Endothelial cell of umbilical vein (primary cell): ENCODE data around the gene TFB2M. TPM values are rescaled to one million over a fixed set of nuclear protein-coding genes. Genes with fewer than 3 reads are reported as not detected.

ENCODE experiments used
- BruUV-seq: library from RNA; stranded (reverse); fragments of 400-500 nt; replicated peaks from 2 replicates; lab custom pipeline; 2021; lab: Mats Ljungman, UMichigan
- CTCF ChIA-PET: fragments of 300-600, 350-600 bp; sonication (Branson Sonifier 250); formaldehyde crosslinking; loops from one replicate; lab custom pipeline; 2021; ENCODE audit warnings: antibody characterized with exemption, inconsistent platforms; lab: Charles Lee
- POLR2A ChIA-PET: fragments of 300-600, 350-600 bp; sonication (Branson Sonifier 250); formaldehyde crosslinking; loops from one replicate; lab custom pipeline; 2021; ENCODE audit warnings: antibody characterized with exemption, inconsistent platforms; lab: Charles Lee
- DNase-seq: peaks from one replicate; pipeline ENCODE4 v3.0.0-alpha.2; 2011; ENCODE audit warnings: low read depth, low spot score
- FAIRE-seq: peaks from 2 replicates; lab custom pipeline; 2011; peaks lifted over from hg19 to GRCh38; lab: Jason Lieb, UNC
- H2AFZ ChIP-seq: 2 replicates; pipeline ENCODE4 v1.6.0; 2012; ENCODE audit warnings: low read depth, low read length, control low read depth, inconsistent platforms
- H3K27ac ChIP-seq: 2 replicates; pipeline ENCODE4 v1.5.1; 2011; ENCODE audit warnings: low read depth, mild to moderate bottlenecking, control low read depth, low read length, moderate library complexity; ENCODE audit not compliant: insufficient read depth
- H3K27me3 ChIP-seq, 2 experiments: 2 replicates each; pipeline versions ENCODE4 v1.6.0 to v1.6.1; 2011; ENCODE audit warnings: low read length in 2 of 2, mixed read lengths in 1 of 2; ENCODE audit not compliant: control insufficient read depth in 2 of 2, insufficient read depth in 2 of 2
- H3K36me3 ChIP-seq, 2 experiments: 2 replicates in 1 of 2; 3 replicates in 1 of 2; pipeline ENCODE4 v1.5.1; 2011; ENCODE audit warnings: low read length in 2 of 2, mild to moderate bottlenecking in 1 of 2, moderate library complexity in 1 of 2; ENCODE audit not compliant: control insufficient read depth in 2 of 2, insufficient read depth in 2 of 2; ENCODE audit errors: extremely low read depth in 1 of 2
- H3K4me1 ChIP-seq: 3 replicates; pipeline ENCODE4 v1.5.1; 2011; ENCODE audit warnings: mild to moderate bottlenecking, low read length; ENCODE audit not compliant: control insufficient read depth, insufficient read depth; ENCODE audit errors: extremely low read depth
- H3K4me2 ChIP-seq: 2 replicates; pipeline ENCODE4 v1.6.1; 2011; ENCODE audit warnings: low read length, control low read depth, mixed read lengths; ENCODE audit not compliant: insufficient read depth
- H3K4me3 ChIP-seq, 3 experiments: fragments of 200-600 bp in 1 of 3; sonication (generic), shearing (Covaris generic) in 1 of 3; replicated peaks in 1 of 3; 2 replicates each; pipeline ENCODE4 v1.5.1; 2011 to 2016; ENCODE audit warnings: control low read depth in 3 of 3, low read length in 3 of 3, mild to moderate bottlenecking in 2 of 3, inconsistent platforms in 1 of 3, low read depth in 1 of 3, moderate library complexity in 1 of 3; ENCODE audit not compliant: insufficient read depth in 1 of 3
- H3K79me2 ChIP-seq: 2 replicates; pipeline ENCODE4 v1.6.0; 2012; ENCODE audit warnings: low read length, inconsistent platforms; ENCODE audit not compliant: control insufficient read depth, insufficient read depth
- H3K9ac ChIP-seq: replicated peaks from 2 replicates; pipeline ENCODE3; 2011; ENCODE audit warnings: low read length, control low read depth; ENCODE audit not compliant: insufficient read depth; ENCODE audit errors: extremely low read depth
- H3K9me1 ChIP-seq: replicated peaks from 3 replicates; pipeline ENCODE4 v1.6.0; 2011; ENCODE audit warnings: mild to moderate bottlenecking, low read length; ENCODE audit not compliant: control insufficient read depth, insufficient read depth; ENCODE audit errors: extremely low read depth
- H3K9me3 ChIP-seq: replicated peaks from 2 replicates; pipeline ENCODE4 v1.5.1; 2012; ENCODE audit warnings: low read length, inconsistent platforms; ENCODE audit not compliant: control insufficient read depth, insufficient read depth
- H4K20me1 ChIP-seq: replicated peaks from 2 replicates; pipeline ENCODE3; 2011; ENCODE audit warnings: mild to moderate bottlenecking, low read length; ENCODE audit not compliant: control insufficient read depth, insufficient read depth; ENCODE audit errors: extremely low read depth
- EZH2 ChIP-seq: IDR thresholded peaks from 2 replicates; pipeline ENCODE4 v1.6.1; 2012; ENCODE audit warnings: borderline replicate concordance, low read depth, mild to moderate bottlenecking, moderate library complexity, low read length, inconsistent platforms; ENCODE audit not compliant: severe bottlenecking
- FOS ChIP-seq: IDR thresholded peaks from 2 replicates; pipeline ENCODE4 v1.6.1; 2011; ENCODE audit warnings: mild to moderate bottlenecking, low read length, moderate library complexity, borderline replicate concordance; ENCODE audit not compliant: insufficient read depth
- GATA2 ChIP-seq: IDR thresholded peaks from 2 replicates; pipeline ENCODE4 v1.7.0; 2011; ENCODE audit warnings: low read depth, mild to moderate bottlenecking, moderate library complexity, mixed read lengths, low read length; ENCODE audit not compliant: insufficient read length, insufficient read depth
- JUN ChIP-seq: IDR thresholded peaks from 2 replicates; pipeline ENCODE4 v1.6.1; 2011; ENCODE audit warnings: borderline replicate concordance, low read depth; ENCODE audit not compliant: insufficient read length, insufficient read depth
- MAX ChIP-seq: IDR thresholded peaks from 2 replicates; pipeline ENCODE4 v1.6.1; 2011; ENCODE audit not compliant: insufficient read depth, insufficient read length
- MYC ChIP-seq: IDR thresholded peaks from one replicate; pipeline ENCODE4 v1.6.1; 2011; ENCODE audit warnings: mild to moderate bottlenecking, low read depth, low read length
- POLR2A ChIP-seq: IDR thresholded peaks from 2 replicates; pipeline ENCODE4 v1.6.1; 2012; ENCODE audit warnings: low read depth, mild to moderate bottlenecking, control low read depth, low read length
- POLR2AphosphoS5 ChIP-seq: IDR thresholded peaks from 2 replicates; pipeline ENCODE4 v1.6.1; 2012; ENCODE audit warnings: low read depth, mild to moderate bottlenecking, control low read depth, low read length, moderate library complexity; ENCODE audit not compliant: insufficient read depth
- dilution Hi-C: fragments of 300-500 bp; cut with MboI; formaldehyde crosslinking; loops from one replicate; pipeline ENCODE4 v1.15.0; 2019; ENCODE audit warnings: low sequenced_read_pairs; ENCODE audit not compliant: extremely low pct_ligation_motif_present
- intact Hi-C: fragments of 100-400 bp; cut with micrococcal nuclease; formaldehyde crosslinking; loops from one replicate; pipeline ENCODE4 v1.10.0; 2022
- polyA plus RNA-seq, 4 experiments: library from polyadenylated mRNA; depleted of rRNA in 3 of 4; stranded (reverse) in 3 of 4; unstranded in 1 of 4; fragments of >200 nt; gene quantifications; 2 replicates each; pipeline versions ENCODE4 v1.2.1 to v1.2.3, GENCODE V29; 2011 to 2012; ENCODE audit warnings: missing spikeins in 1 of 4
- total RNA-seq: library from RNA; stranded (reverse); gene quantifications from 2 replicates; pipeline ENCODE4 v1.2.3, GENCODE V29; 2021

TFB2M gene
- total and polyA plus RNA-seq, 2 donors (not counting 3 experiments of a cell fraction or from before 2014, with no cell fraction given): 8.4 to 14.8 TPM

GRCh38 chr1:246591958-246592357, 25.9 kb upstream of the TFB2M start:
- Histone ChIP-seq H2AFZ (no peak overlapping the region), H3K4me2 (no peak overlapping the region), H3K9me3 (no peaks in the 10 kb centered on the region), H3K9me1 (no peaks in the 10 kb centered on the region), H4K20me1 (no peaks in the 10 kb centered on the region), H3K9ac (no peak overlapping the region), H3K27me3 (no peaks in the 10 kb centered on the region), H3K36me3 (no peaks in the 10 kb centered on the region), H3K4me1 (peaks cover 18% of the 10 kb centered on the region), H3K4me3 (no peak overlapping the region), H3K27ac (no peak overlapping the region), H3K79me2 (peaks cover 19% of the 10 kb centered on the region)
- ChIA-PET CTCF (interaction anchor here (0.9 to 1.2 kb wide), 2 partner anchors 9 to 16 kb away, joined by 3 to 4 read pairs; no protein-coding TSS in a partner anchor), POLR2A (no interaction called here)
- no peak for FAIRE-seq
- no peak for TF ChIP-seq MAX
- no peak for TF ChIP-seq FOS
- TF ChIP-seq JUN: no peak
- TF ChIP-seq GATA2: no peak
- TF ChIP-seq EZH2: no peak
- no TSS peak for BruUV-seq
- no peak for DNase-seq
- intact Hi-C loops (no loop called here), dilution Hi-C loops (no loop called here)

- Histone ChIP-seq H3K36me3 (no peaks in the 10 kb centered on the region), H3K4me1 (peaks cover 23% of the 10 kb centered on the region), H3K27me3 (no peaks in the 10 kb centered on the region), H3K9me3 (no peaks in the 10 kb centered on the region), H3K4me2 (no peak overlapping the region), H3K9me1 (no peaks in the 10 kb centered on the region), H3K27ac (no peak overlapping the region), H3K4me3 (no peak overlapping the region), H3K79me2 (peaks cover 20% of the 10 kb centered on the region), H4K20me1 (no peaks in the 10 kb centered on the region), H3K9ac (no peak overlapping the region), H2AFZ (no peak overlapping the region)
- POLR2A ChIA-PET: no interaction called here
- DNase-seq (no peak), FAIRE-seq (no peak)
- dilution Hi-C loops: no loop called here
- BruUV-seq: no TSS peak
- intact Hi-C loops: no loop called here
- TF ChIP-seq GATA2: no peak
- no peak for TF ChIP-seq MAX
- no peak for TF ChIP-seq MYC
- no peak for TF ChIP-seq POLR2A
- TF ChIP-seq POLR2AphosphoS5: no peak
- CTCF ChIA-PET: interaction anchor here (0.9 to 1.2 kb wide), 2 partner anchors 9 to 17 kb away, joined by 3 to 4 read pairs; no protein-coding TSS in a partner anchor
Observed at GRCh38 chr1:246591504-246591903, 25.4 kb upstream of the TFB2M start.
